H1 (cell line): ENCODE data around the gene ADAMTS15. TPM values are rescaled to one million over a fixed set of nuclear protein-coding genes. Genes with fewer than 3 reads are reported as not detected.

Source experiments
- CTCF ChIA-PET: fragments of 300-600 bp; sonication (Branson Sonifier 250); formaldehyde crosslinking; loops from one replicate; lab custom pipeline; 2021; ENCODE audit not compliant: partially characterized antibody; lab: Charles Lee
- POLR2A ChIA-PET: fragments of 300-600 bp; sonication (Branson Sonifier 250); formaldehyde crosslinking; loops from one replicate; lab custom pipeline; 2021; ENCODE audit warnings: inconsistent platforms; ENCODE audit not compliant: partially characterized antibody; lab: Charles Lee
- DNase-seq, 2 experiments: peaks; one replicate each; pipeline versions ENCODE4 v3.0.0 to v3.0.0-alpha.2; 2010 to 2022; ENCODE audit warnings: low spot score in 2 of 2, low read depth in 1 of 2, mixed read lengths in 1 of 2
- FAIRE-seq: peaks from 2 replicates; lab custom pipeline; 2011; peaks lifted over from hg19 to GRCh38; lab: Jason Lieb, UNC
- H2AFZ ChIP-seq: 2 replicates; pipeline ENCODE4 v1.8.1; 2012; ENCODE audit warnings: low read length, inconsistent platforms
- H2AK5ac ChIP-seq: 2 replicates; pipeline ENCODE4 v1.6.1; 2013; ENCODE audit warnings: low read depth, low read length
- H2BK120ac ChIP-seq: replicated peaks from 2 replicates; pipeline ENCODE3; 2013; ENCODE audit warnings: low read depth, low read length, inconsistent platforms
- H2BK12ac ChIP-seq: 2 replicates; pipeline ENCODE4 v1.6.1; 2013; ENCODE audit warnings: low read depth, low read length
- H2BK15ac ChIP-seq: 2 replicates; pipeline ENCODE4 v1.6.1; 2013; ENCODE audit warnings: low read length
- H2BK20ac ChIP-seq: 2 replicates; pipeline ENCODE4 v1.6.1; 2013; ENCODE audit warnings: low read length
- H2BK5ac ChIP-seq: 2 replicates; pipeline ENCODE4 v1.6.1; 2013; ENCODE audit warnings: low read depth, low read length
- H3K14ac ChIP-seq: 2 replicates; pipeline ENCODE4 v1.6.1; 2013; ENCODE audit warnings: inconsistent platforms; ENCODE audit not compliant: insufficient read length
- H3K18ac ChIP-seq: 2 replicates; pipeline ENCODE4 v1.6.1; 2013; ENCODE audit warnings: low read length; ENCODE audit errors: extremely low read depth
- H3K23ac ChIP-seq: 2 replicates; pipeline ENCODE4 v1.6.1; 2013; ENCODE audit warnings: inconsistent platforms; ENCODE audit not compliant: insufficient read length
- H3K23me2 ChIP-seq: 2 replicates; pipeline ENCODE4 v1.6.1; 2013; ENCODE audit warnings: low read depth, low read length
- H3K27ac ChIP-seq: 2 replicates; pipeline ENCODE4 v1.6.1; 2011; ENCODE audit warnings: low read depth, low read length, inconsistent platforms
- H3K27me3 ChIP-seq, 4 experiments: replicated peaks in 1 of 4; 1 replicate in 1 of 4; 2 replicates in 3 of 4; pipeline versions ENCODE4 v1.6.1 to v1.8.1; 2011 to 2013; ENCODE audit warnings: low read length in 3 of 4, mild to moderate bottlenecking in 3 of 4, inconsistent platforms in 2 of 4, mixed read lengths in 2 of 4, moderate library complexity in 1 of 4; ENCODE audit not compliant: control insufficient read depth in 3 of 4, insufficient read depth in 3 of 4; ENCODE audit errors: extremely low read depth in 1 of 4
- H3K36me3 ChIP-seq, 4 experiments: 2 replicates each; pipeline versions ENCODE4 v1.6.1 to v1.8.1; 2011 to 2013; ENCODE audit warnings: mild to moderate bottlenecking in 4 of 4, low read length in 3 of 4, moderate library complexity in 2 of 4, control low read depth in 1 of 4, inconsistent platforms in 1 of 4; ENCODE audit not compliant: insufficient read depth in 4 of 4, control insufficient read depth in 2 of 4
- H3K4ac ChIP-seq: replicated peaks from 2 replicates; pipeline ENCODE3; 2013; ENCODE audit warnings: low read length, low read depth, mixed read lengths, inconsistent platforms; ENCODE audit not compliant: insufficient read length
- H3K4me1 ChIP-seq, 4 experiments: replicated peaks in 1 of 4; 1 replicate in 1 of 4; 2 replicates in 3 of 4; pipeline versions ENCODE4 v1.6.1 to v1.8.1; 2011 to 2013; ENCODE audit warnings: low read length in 3 of 4, inconsistent platforms in 2 of 4, mixed read lengths in 1 of 4; ENCODE audit not compliant: insufficient read depth in 4 of 4, control insufficient read depth in 3 of 4
- H3K4me2 ChIP-seq, 2 experiments: 2 replicates each; pipeline versions ENCODE4 v1.6.1 to v1.8.1; 2011 to 2013; ENCODE audit warnings: low read depth in 2 of 2, low read length in 2 of 2, control low read depth in 1 of 2, inconsistent platforms in 1 of 2, mild to moderate bottlenecking in 1 of 2; ENCODE audit not compliant: insufficient read depth in 1 of 2
- H3K4me3 ChIP-seq, 4 experiments: fragments of 200-600, 300-600 bp in 1 of 4; sonication (generic), shearing (Covaris generic), sonication (Bioruptor Twin) in 1 of 4; 2 replicates each; pipeline versions ENCODE4 v1.5.1 to v1.8.1; 2011 to 2016; ENCODE audit warnings: low read length in 4 of 4, low read depth in 3 of 4, control low read depth in 2 of 4, inconsistent platforms in 2 of 4, mild to moderate bottlenecking in 2 of 4, mixed read lengths in 1 of 4, moderate library complexity in 1 of 4; ENCODE audit not compliant: insufficient read depth in 2 of 4; ENCODE audit errors: extremely low read depth in 1 of 4
- H3K56ac ChIP-seq: replicated peaks from 2 replicates; pipeline ENCODE3; 2013; ENCODE audit warnings: low read depth, mild to moderate bottlenecking, mixed read lengths, low read length, inconsistent platforms; ENCODE audit not compliant: insufficient read length
- H3K79me1 ChIP-seq: 2 replicates; pipeline ENCODE4 v1.6.1; 2013; ENCODE audit warnings: low read depth, low read length, control low read depth
- H3K79me2 ChIP-seq, 2 experiments: 2 replicates each; pipeline versions ENCODE4 v1.6.1 to v1.8.1; 2012 to 2013; ENCODE audit warnings: low read length in 2 of 2, mild to moderate bottlenecking in 2 of 2, inconsistent platforms in 1 of 2; ENCODE audit not compliant: insufficient read depth in 2 of 2, control insufficient read depth in 1 of 2
- H3K9ac ChIP-seq, 4 experiments: replicated peaks in 1 of 4; 1 replicate in 1 of 4; 2 replicates in 3 of 4; pipeline versions ENCODE4 v1.6.1 to v1.8.1; 2011 to 2013; ENCODE audit warnings: low read depth in 3 of 4, low read length in 3 of 4, control low read depth in 2 of 4, mild to moderate bottlenecking in 2 of 4, moderate library complexity in 2 of 4, inconsistent platforms in 1 of 4; ENCODE audit errors: extremely low read depth in 1 of 4
- H3K9me3 ChIP-seq, 2 experiments: 2 replicates each; pipeline versions ENCODE4 v1.6.1 to v1.8.1; 2012 to 2013; ENCODE audit warnings: mild to moderate bottlenecking in 2 of 2, moderate library complexity in 2 of 2, control low read depth in 1 of 2, inconsistent platforms in 1 of 2, low read depth in 1 of 2, low read length in 1 of 2, mixed read lengths in 1 of 2; ENCODE audit not compliant: insufficient read depth in 2 of 2
- H4K20me1 ChIP-seq, 2 experiments: replicated peaks in 1 of 2; 2 replicates each; pipeline versions ENCODE3 to v1.8.1; 2011 to 2013; ENCODE audit warnings: inconsistent platforms in 2 of 2, low read length in 2 of 2, mild to moderate bottlenecking in 1 of 2; ENCODE audit not compliant: insufficient read depth in 2 of 2, control insufficient read depth in 1 of 2
- H4K5ac ChIP-seq: 2 replicates; pipeline ENCODE4 v1.6.1; 2013; ENCODE audit warnings: low read length, low read depth, mixed read lengths, inconsistent platforms; ENCODE audit not compliant: insufficient read length
- H4K8ac ChIP-seq: 2 replicates; pipeline ENCODE4 v1.8.0; 2013; ENCODE audit warnings: mild to moderate bottlenecking, moderate library complexity, low read length, inconsistent platforms; ENCODE audit not compliant: insufficient read depth; ENCODE audit errors: extremely low read depth
- H4K91ac ChIP-seq: replicated peaks from 2 replicates; pipeline ENCODE3; 2013; ENCODE audit warnings: low read length, mixed read lengths, inconsistent platforms; ENCODE audit not compliant: insufficient read length
- ZNF274 ChIP-seq: IDR thresholded peaks from 2 replicates; pipeline ENCODE4 v1.7.0; 2012; ENCODE audit warnings: low read length, borderline replicate concordance; ENCODE audit errors: extremely low read depth
- WGBS, 2 experiments: shearing (Covaris generic) in 1 of 2; methylation state at CpG; one replicate each; pipeline versions ENCODE4 v1.1.6 to v1.1.7; 2013 to 2015; ENCODE audit warnings: low lambda C conversion rate in 2 of 2, mixed read lengths in 2 of 2, inconsistent platforms in 1 of 2, low coverage in 1 of 2, missing lambda C conversion rate in 1 of 2; ENCODE audit not compliant: insufficient replicate concordance in 2 of 2, insufficient coverage in 1 of 2, insufficient read length in 1 of 2; ENCODE audit errors: extremely low coverage in 1 of 2, missing lambda C conversion rate in 1 of 2; 5-methylcytosine and 5-hydroxymethylcytosine counted together
- polyA plus RNA-seq, 7 experiments: library from polyadenylated mRNA; depleted of rRNA in 3 of 7; stranded (reverse) in 5 of 7; unstranded in 2 of 7; fragments of >200 nt in 5 of 7; fragments of 200-250 nt in 2 of 7; gene quantifications; 1 replicate in 5 of 7; 2 replicates in 1 of 7; 4 replicates in 1 of 7; pipeline versions ENCODE4 v1.2.1 to v1.2.3, GENCODE V29; 2011 to 2013; ENCODE audit warnings: missing spikeins in 2 of 7, mixed read lengths in 2 of 7
- total RNA-seq: library from RNA; stranded (reverse); fragmentation: NEBNext Ultra II Directional; extraction: Animal tissue kit (Norgen Biotek cat#: 25700); gene quantifications from 2 replicates; pipeline ENCODE4 v1.2.1, GENCODE V29; 2021

The ADAMTS15 gene
- total and polyA plus RNA-seq, 2 of the 8 experiments (the other 6 are each of a cell fraction or from before 2014, with no cell fraction given), result 1.7 to 4.7 TPM

DNA sequence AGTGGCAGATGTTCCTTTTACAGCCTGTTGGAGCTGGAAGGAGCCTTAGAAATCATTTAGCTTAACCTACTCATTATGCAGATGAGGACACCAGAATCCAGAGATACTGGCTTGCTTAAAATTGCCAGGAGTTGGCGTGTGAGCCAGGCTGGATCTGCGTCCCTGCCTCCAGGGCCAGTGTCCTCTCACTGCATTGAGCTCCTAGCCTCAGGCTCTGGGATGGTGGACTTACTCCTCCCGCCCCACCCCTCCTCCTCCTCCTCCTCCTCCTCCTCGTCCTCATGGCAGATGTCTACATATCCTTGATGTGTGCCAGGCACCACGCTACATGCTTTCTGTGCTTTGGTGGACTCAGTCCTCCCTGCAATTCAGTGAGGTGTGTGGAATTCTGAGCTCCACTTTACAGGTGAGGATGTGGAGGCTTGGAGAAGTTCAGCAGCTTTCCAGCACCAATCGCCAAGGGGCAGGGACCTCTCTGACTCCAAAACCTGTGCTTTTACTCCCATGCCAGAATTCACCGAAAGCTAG lies 24.1 kb downstream of the ADAMTS15 start:
- Histone ChIP-seq H2BK15ac (no peak overlapping the region), H3K79me1 (no peaks in the 10 kb centered on the region), H4K5ac (no peak overlapping the region), H3K4ac (no peak overlapping the region), H3K4me1 (no peaks in the 10 kb centered on the region), H3K14ac (no peak overlapping the region), H2BK20ac (no peak overlapping the region), H3K23ac (no peak overlapping the region), H3K23me2 (0 out of 2 replicates have a peak, but pooled peaks cover 2% of the 10 kb centered on the region), H3K9ac (no peak overlapping the region), H3K36me3 (no peaks in the 10 kb centered on the region), H2AFZ (no peak overlapping the region), H3K79me2 (no peaks in the 10 kb centered on the region), H4K91ac (no peak overlapping the region), H2BK5ac (no peak overlapping the region), H3K27me3 (no peaks in the 10 kb centered on the region), H3K4me2 (no peak overlapping the region), H3K27ac (no peak overlapping the region), H3K4me3 (no peak overlapping the region), H3K18ac (no peak overlapping the region), H2BK12ac (no peak overlapping the region), H4K8ac (no peak overlapping the region), H2BK120ac (no peak overlapping the region), H3K56ac (no peak overlapping the region), H4K20me1 (peaks cover 0 to 1% of the 10 kb centered on the region in 2 experiments), H3K9me3 (no peaks in the 10 kb centered on the region), H2AK5ac (no peak overlapping the region)
- FAIRE-seq (no peak), DNase-seq (no peak)
- TF ChIP-seq ZNF274, result no peak
- POLR2A ChIA-PET, result no interaction called here
- CTCF ChIA-PET, result interaction anchor here (0.7 to 2.0 kb wide), 5 partner anchors 22 to 390 kb away, joined by 3 to 8 read pairs (median 5); no protein-coding TSS in a partner anchor
- WGBS, 2 experiments, result 92% methylated on average over 5 of the region's 7 CpGs; no CpG with 5 or more reads in 1 of the 2 experiments
